IgD-negative memory B cell (primary cell): ENCODE measurements around the gene MIGA2. TPM values are rescaled to one million over a fixed set of nuclear protein-coding genes. Genes with fewer than 3 reads are reported as not detected.
A peak's percentile ranks its signal among the peaks of the same experiment; 100 is the strongest.

Source experiments
- H3K27ac Mint-ChIP-seq, 3 donors: one replicate each; pipeline ENCODE4 v1.8.0; 2020 to 2022; ENCODE audit warnings: mild to moderate bottlenecking in 3 of 3, mixed read lengths in 3 of 3, moderate library complexity in 1 of 3
- H3K27me3 Mint-ChIP-seq: one replicate; pipeline ENCODE4 v1.8.0; 2021; ENCODE audit warnings: mixed read lengths
- H3K36me3 Mint-ChIP-seq: one replicate; pipeline ENCODE4 v1.8.0; 2020; ENCODE audit warnings: mild to moderate bottlenecking, mixed read lengths
- H3K4me1 Mint-ChIP-seq, 3 donors: one replicate each; pipeline ENCODE4 v1.8.0; 2020 to 2022; ENCODE audit warnings: mixed read lengths in 3 of 3, mild to moderate bottlenecking in 1 of 3
- H3K4me3 Mint-ChIP-seq, 4 donors: one replicate each; pipeline ENCODE4 v1.8.0; 2020 to 2022; ENCODE audit warnings: mild to moderate bottlenecking in 4 of 4, mixed read lengths in 4 of 4, moderate library complexity in 3 of 4
- H3K9me3 Mint-ChIP-seq, 3 donors: one replicate each; pipeline ENCODE4 v1.8.0; 2020 to 2021; ENCODE audit warnings: mixed read lengths in 3 of 3, mild to moderate bottlenecking in 1 of 3
- polyA plus RNA-seq: library from polyadenylated mRNA; unstranded; fragments of 300-500 nt; fragmentation: Illumina TruSeq; gene quantifications from one replicate; pipeline ENCODE4 v1.2.3, GENCODE V29; 2021

MIGA2 gene
- polyA plus RNA-seq, 1 donor from 2014 or later: 11.4 TPM

GRCh38 chr9:129118799-129119198 is 82.4 kb downstream of the MIGA2 start:
- peaks cover 0 to 13% (median 5%) of the 10 kb centered on the region in 3 donors for H3K4me1 Mint-ChIP-seq
- no peaks in the 10 kb centered on the region for H3K27me3 Mint-ChIP-seq
- H3K27ac Mint-ChIP-seq: peak overlapping the region in 1 of 3 donors; percentile 14
- no peak overlapping the region for H3K4me3 Mint-ChIP-seq
- no peaks in the 10 kb centered on the region for H3K9me3 Mint-ChIP-seq
- no peaks in the 10 kb centered on the region for H3K36me3 Mint-ChIP-seq

- no peak overlapping the region for H3K4me3 Mint-ChIP-seq
- H3K27ac Mint-ChIP-seq: peak overlapping the region in 1 of 3 donors; percentile 42
- H3K9me3 Mint-ChIP-seq: no peaks in the 10 kb centered on the region
- peaks cover 0 to 5% (median 3%) of the 10 kb centered on the region in 3 donors for H3K4me1 Mint-ChIP-seq
- no peaks in the 10 kb centered on the region for H3K36me3 Mint-ChIP-seq
- H3K27me3 Mint-ChIP-seq: no peaks in the 10 kb centered on the region
Measured at GRCh38 chr9:129121483-129121882, 85.1 kb downstream of the MIGA2 start.

Other genes with a start within 250 kb of the MIGA2 start
- gene TBC1D13, start 249.4 kb upstream of the MIGA2 start, polyA plus RNA-seq: 30.7 TPM
- 15.3 TPM for gene ENDOG, start 218.1 kb upstream of the MIGA2 start, polyA plus RNA-seq
- gene SPOUT1, start 206.8 kb upstream of the MIGA2 start, polyA plus RNA-seq: 65.2 TPM
- 11.4 TPM for gene KYAT1, start 154.7 kb upstream of the MIGA2 start, polyA plus RNA-seq
- gene LRRC8A, start 154.5 kb upstream of the MIGA2 start, polyA plus RNA-seq: 26.2 TPM
- gene PHYHD1, start 115.6 kb upstream of the MIGA2 start, polyA plus RNA-seq: 1.0 TPM
- gene DOLK, start 89.0 kb upstream of the MIGA2 start, polyA plus RNA-seq: 8.5 TPM
- gene NUP188, start 88.9 kb upstream of the MIGA2 start, polyA plus RNA-seq: 21.9 TPM
- 27.7 TPM for gene SH3GLB2, start 8.3 kb upstream of the MIGA2 start, polyA plus RNA-seq
- gene DOLPP1, start 44.5 kb downstream of the MIGA2 start, polyA plus RNA-seq: 7.4 TPM
- 8.1 TPM for gene CRAT, start 74.2 kb downstream of the MIGA2 start, polyA plus RNA-seq
- gene PTPA, start 74.8 kb downstream of the MIGA2 start, polyA plus RNA-seq: 12.2 TPM
- not detected for gene IER5L, start 141.6 kb downstream of the MIGA2 start, polyA plus RNA-seq